ENCODE measurements around the gene LCORL. TPM values are rescaled to one million over a fixed set of nuclear protein-coding genes. Genes with fewer than 3 reads are reported as not detected.

The LCORL gene
- total RNA-seq, 1 experiment from 2014 or later: 18.0 TPM

DNA sequence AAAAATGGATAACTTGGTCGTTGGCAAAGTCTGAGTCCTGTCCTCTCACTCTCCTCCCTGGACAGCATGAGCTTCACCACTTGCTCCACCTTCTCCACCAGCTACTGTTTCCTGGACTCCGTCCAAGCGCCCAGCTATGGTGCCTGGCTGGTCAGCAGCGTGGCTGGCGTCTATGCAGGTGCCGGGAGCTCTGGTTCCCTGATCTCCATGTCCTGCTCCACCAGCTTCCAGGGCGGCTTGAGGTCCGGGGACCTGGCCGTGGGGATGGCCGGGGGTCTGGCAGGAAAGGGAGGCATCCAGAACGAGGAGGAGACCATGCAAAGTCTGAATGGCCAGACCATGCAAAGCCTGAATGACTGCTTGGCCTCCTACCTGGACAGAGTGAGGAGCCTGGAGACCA lies 109.9 kb downstream of the LCORL start:
- intact Hi-C loops (cut with micrococcal nuclease): no loop called here
- Histone ChIP-seq H3K27ac (ENCODE audit: low read depth, low read length) (no peak overlapping the region), H3K4me2 (ENCODE audit: low read length) (no peak overlapping the region), H2AFZ (ENCODE audit: low read depth, low read length, poor library complexity, severe bottlenecking) (no peak overlapping the region), H3K27me3 (ENCODE audit: insufficient read depth, low read length) (no peaks in the 10 kb centered on the region), H3K4me3 (replicated peaks in 1 of 2; ENCODE audit: low read depth in 1 of 2, low read length in 2 of 2) (no peak overlapping the region), H3K9ac (ENCODE audit: low read length) (no peak overlapping the region), H3K4me1 (ENCODE audit: control insufficient read depth in 1 of 2, insufficient read depth in 2 of 2, low read length in 2 of 2) (no peaks in the 10 kb centered on the region), H4K20me1 (ENCODE audit: insufficient read depth) (no peaks in the 10 kb centered on the region), H3K9me2 (ENCODE audit: insufficient read depth) (no peaks in the 10 kb centered on the region), H3K9me3 (ENCODE audit: control insufficient read depth in 1 of 2, insufficient read depth in 1 of 2, low read depth in 1 of 2, low read length in 2 of 2) (no peaks in the 10 kb centered on the region), H3K79me2 (ENCODE audit: insufficient read depth, low read length) (no peaks in the 10 kb centered on the region), H3K36me3 (ENCODE audit: control insufficient read depth in 1 of 2, insufficient read depth in 2 of 2, low read length in 2 of 2) (no peaks in the 10 kb centered on the region)
- ATAC-seq: no peak
- no peak for TF ChIP-seq SP1 (IDR thresholded peaks at IDR 0.05; ENCODE audit: low read depth)
- TF ChIP-seq ELF1 (IDR thresholded peaks at IDR 0.05; ENCODE audit: borderline replicate concordance, low read depth): no peak
- TF ChIP-seq, protein P1, sequence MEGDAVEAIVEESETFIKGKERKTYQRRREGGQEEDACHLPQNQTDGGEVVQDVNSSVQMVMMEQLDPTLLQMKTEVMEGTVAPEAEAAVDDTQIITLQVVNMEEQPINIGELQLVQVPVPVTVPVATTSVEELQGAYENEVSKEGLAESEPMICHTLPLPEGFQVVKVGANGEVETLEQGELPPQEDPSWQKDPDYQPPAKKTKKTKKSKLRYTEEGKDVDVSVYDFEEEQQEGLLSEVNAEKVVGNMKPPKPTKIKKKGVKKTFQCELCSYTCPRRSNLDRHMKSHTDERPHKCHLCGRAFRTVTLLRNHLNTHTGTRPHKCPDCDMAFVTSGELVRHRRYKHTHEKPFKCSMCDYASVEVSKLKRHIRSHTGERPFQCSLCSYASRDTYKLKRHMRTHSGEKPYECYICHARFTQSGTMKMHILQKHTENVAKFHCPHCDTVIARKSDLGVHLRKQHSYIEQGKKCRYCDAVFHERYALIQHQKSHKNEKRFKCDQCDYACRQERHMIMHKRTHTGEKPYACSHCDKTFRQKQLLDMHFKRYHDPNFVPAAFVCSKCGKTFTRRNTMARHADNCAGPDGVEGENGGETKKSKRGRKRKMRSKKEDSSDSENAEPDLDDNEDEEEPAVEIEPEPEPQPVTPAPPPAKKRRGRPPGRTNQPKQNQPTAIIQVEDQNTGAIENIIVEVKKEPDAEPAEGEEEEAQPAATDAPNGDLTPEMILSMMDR (IDR thresholded peaks at IDR 0.05 in 2 of 3, conservative IDR thresholded peaks at IDR 0.05 in 1 of 3; ENCODE audit: borderline replicate concordance in 1 of 3, insufficient read depth in 1 of 3, low read depth in 2 of 3, low read length in 2 of 3): no peak
- TF ChIP-seq, protein P2, sequence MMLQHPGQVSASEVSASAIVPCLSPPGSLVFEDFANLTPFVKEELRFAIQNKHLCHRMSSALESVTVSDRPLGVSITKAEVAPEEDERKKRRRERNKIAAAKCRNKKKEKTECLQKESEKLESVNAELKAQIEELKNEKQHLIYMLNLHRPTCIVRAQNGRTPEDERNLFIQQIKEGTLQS (IDR thresholded peaks at IDR 0.05): no peak
- no peak for TF ChIP-seq POLR2A (IDR thresholded peaks at IDR 0.05; ENCODE audit: borderline replicate concordance, extremely low read depth, insufficient read depth, insufficient read length)
- no peak for TF ChIP-seq SIN3A (IDR thresholded peaks at IDR 0.05; ENCODE audit: low read depth)
- no peak for TF ChIP-seq ZFX (IDR thresholded peaks at IDR 0.05)
- TF ChIP-seq SRF (IDR thresholded peaks at IDR 0.05; ENCODE audit: low read depth): no peak
- no peak for TF ChIP-seq CBX3 (IDR thresholded peaks at IDR 0.05; ENCODE audit: low read depth)
- no peak for TF ChIP-seq YY1 (IDR thresholded peaks at IDR 0.05; ENCODE audit: extremely low read depth, insufficient replicate concordance, low read depth, low read length)
- CTCF ChIA-PET: no interaction called here
- no peak for DNase-seq (ENCODE audit: low read depth, low spot score)
- RAD21 ChIA-PET (ENCODE audit: low non-redundant PET in 1 of 2, low total read pairs in 2 of 2, uncharacterized antibody in 2 of 2, unreplicated experiment in 2 of 2): no interaction called here
- POLR2A ChIA-PET: no interaction called here
- BruUV-seq (replicated peaks): no TSS peak

Measured in HCT116 (cell line).